Measurements from ENCODE around the gene ALKBH5. TPM values are rescaled to one million over a fixed set of nuclear protein-coding genes. Genes with fewer than 3 reads are reported as not detected.

Gene ALKBH5
- total RNA-seq, 1 experiment from 2014 or later: 101 TPM

DNA sequence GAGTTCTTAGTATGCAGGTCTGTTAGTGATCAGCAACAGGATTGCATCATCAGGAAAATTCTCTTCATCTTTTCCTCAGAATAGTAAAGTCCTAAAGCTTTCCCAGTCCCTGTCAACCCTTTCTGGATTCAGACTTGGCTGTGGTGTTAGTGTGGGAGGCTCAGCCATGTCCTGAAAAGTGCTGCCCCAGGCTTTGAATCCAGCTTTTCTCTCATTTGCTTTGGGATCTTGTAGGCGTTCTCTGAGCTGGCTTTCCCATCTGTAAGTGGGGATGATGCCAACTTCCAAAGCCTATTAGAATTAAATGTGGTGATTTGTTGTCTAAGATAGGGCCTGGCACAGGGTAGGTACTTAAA is 3.0 kb downstream of the ALKBH5 start:
- DNase-seq: no peak
- peaks cover 1% of the 10 kb centered on the region; the same call in 1 of the 2 replicates for H3K36me3 ChIP-seq (replicated peaks; ENCODE audit: control insufficient read depth, insufficient read depth, low read length)
- H3K4me3 ChIP-seq (ENCODE audit: insufficient read depth, low read depth, low read length): no peak overlapping the region
- no peaks in the 10 kb centered on the region for H3K27me3 ChIP-seq (ENCODE audit: control insufficient read depth, insufficient read depth, low read length)

DNA sequence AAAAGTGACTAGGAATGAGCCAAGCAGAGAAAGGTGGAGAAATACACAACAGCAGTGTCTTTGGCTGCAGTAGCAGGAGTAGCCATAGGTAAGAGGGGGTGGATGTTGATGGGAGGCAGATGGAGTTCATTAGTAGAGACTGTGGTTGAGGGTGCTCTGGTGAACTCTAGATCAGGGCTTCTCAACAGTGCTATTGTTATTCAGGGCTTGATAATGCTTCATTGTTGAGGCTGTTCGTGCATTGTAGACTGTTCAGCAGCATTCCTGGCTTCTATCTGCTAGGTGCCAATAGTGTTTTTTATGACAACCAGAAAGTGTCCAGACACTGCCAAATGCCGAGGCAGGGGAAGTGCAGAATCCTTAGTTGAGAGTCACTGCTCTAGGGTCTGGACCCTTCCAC is 3.6 kb downstream of the ALKBH5 start:
- Histone ChIP-seq H3K4me3 (ENCODE audit: insufficient read depth, low read depth, low read length) (no peak overlapping the region), H3K36me3 (replicated peaks; ENCODE audit: control insufficient read depth, insufficient read depth, low read length) (peaks cover 1% of the 10 kb centered on the region; the same call in 1 of the 2 replicates), H3K27me3 (ENCODE audit: control insufficient read depth, insufficient read depth, low read length) (no peaks in the 10 kb centered on the region)
- no peak for DNase-seq

DNA sequence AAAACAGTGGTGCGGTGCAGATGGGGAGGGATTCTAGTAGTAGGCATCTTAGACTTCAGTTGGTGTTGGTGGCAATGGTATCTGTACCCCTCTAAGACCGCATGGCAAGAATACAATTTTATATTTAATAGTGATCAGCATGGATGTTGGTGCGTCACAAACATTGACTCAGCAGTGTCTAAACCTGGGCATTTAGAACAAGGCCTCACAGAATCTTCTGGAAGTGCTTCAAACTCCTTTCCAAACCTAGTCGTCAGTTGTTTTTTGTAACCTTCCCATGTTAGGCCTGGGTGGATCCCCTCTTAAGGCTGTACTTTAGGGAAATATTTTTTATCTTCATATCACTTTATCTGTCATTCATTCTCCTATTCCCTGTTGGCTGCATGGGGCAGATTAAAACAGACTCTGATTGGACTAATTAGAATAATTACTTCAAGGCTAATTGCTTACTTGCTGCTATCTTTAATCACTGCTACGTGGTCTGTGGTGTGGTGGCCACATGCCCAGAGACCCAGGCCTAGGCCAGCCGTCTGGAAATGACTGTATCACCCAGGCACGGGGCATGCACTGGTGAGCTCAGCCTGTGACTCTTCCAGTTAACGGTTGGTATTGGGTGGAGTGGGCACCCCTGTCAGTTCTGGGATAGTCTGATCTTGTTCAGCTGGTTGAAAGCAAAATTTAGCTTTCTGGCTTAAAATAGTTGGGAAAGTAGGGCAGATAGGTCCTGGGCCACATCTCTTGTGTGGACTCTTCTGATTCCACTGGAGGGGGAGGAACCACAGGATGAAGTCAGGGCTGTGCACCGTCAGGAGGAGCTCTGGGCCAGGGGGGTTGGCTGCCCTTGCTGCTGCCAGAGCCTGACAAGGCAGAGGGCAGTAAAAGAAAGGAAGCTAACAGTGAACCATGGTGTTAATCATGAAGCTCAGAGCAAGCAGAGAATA is 4.5 kb downstream of the ALKBH5 start:
- no peak overlapping the region for H3K4me3 ChIP-seq (ENCODE audit: insufficient read depth, low read depth, low read length)
- H3K36me3 ChIP-seq (replicated peaks; ENCODE audit: control insufficient read depth, insufficient read depth, low read length): peaks cover 1% of the 10 kb centered on the region; the same call in 1 of the 2 replicates
- no peak for DNase-seq
- H3K27me3 ChIP-seq (ENCODE audit: control insufficient read depth, insufficient read depth, low read length): no peaks in the 10 kb centered on the region

DNA sequence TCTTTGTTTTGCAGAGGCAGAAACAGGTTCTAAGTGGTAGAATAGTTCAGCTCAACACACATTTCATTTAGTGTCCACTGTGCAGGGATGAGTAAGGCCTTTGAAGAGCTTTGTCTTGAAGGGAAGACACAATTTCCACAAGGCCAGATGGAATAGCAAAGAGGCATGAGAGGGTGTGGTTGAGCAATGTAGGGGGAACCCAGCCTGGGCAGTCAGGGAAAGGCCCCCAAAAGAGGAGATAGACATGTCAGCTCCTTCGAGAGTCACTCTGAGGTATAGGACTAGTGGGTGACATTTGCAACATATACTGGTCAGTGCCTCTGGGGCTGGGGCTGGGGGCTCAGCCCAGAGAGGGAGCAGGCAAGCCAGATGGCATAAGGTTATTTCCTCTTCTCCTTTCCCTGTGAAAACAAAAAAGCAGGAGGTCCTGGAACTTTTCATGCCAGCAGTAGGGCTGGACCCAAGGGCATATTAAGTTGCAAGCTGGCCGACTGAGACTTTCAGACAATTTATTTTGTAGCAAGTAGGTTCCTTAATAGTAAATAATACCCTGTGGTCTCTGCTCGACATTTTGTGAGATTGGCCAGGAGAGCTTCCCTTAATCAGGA is 7.1 kb downstream of the ALKBH5 start:
- H3K36me3 ChIP-seq (replicated peaks; ENCODE audit: control insufficient read depth, insufficient read depth, low read length): peaks cover 11% of the 10 kb centered on the region
- no peak overlapping the region for H3K4me3 ChIP-seq (ENCODE audit: insufficient read depth, low read depth, low read length)
- no peaks in the 10 kb centered on the region for H3K27me3 ChIP-seq (ENCODE audit: control insufficient read depth, insufficient read depth, low read length)
- no peak for DNase-seq

DNA sequence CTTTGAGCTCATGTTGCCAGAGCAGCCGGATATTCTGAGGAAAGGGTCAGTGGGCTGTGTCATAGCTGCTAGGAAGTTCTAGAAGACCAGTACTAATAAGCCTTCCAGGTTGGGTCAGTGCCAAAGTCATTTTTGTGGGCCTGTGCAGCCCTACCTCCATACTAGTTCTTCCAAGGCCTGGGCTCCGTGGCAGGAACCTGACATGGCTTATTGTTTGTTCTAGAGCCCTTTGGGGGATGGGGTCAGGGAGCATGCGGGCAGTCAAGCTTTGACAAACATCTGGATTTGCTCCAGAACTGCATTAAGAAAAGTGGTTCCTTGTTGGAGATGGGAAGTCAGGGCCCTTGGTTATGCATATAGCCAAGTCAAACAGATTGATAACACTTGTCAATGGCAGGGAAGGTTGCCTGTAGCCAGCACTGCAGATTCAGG is 7.6 kb downstream of the ALKBH5 start:
- no peak for DNase-seq
- Histone ChIP-seq H3K4me3 (ENCODE audit: insufficient read depth, low read depth, low read length) (no peak overlapping the region), H3K36me3 (replicated peaks; ENCODE audit: control insufficient read depth, insufficient read depth, low read length) (peaks cover 13% of the 10 kb centered on the region), H3K27me3 (ENCODE audit: control insufficient read depth, insufficient read depth, low read length) (no peaks in the 10 kb centered on the region)

DNA sequence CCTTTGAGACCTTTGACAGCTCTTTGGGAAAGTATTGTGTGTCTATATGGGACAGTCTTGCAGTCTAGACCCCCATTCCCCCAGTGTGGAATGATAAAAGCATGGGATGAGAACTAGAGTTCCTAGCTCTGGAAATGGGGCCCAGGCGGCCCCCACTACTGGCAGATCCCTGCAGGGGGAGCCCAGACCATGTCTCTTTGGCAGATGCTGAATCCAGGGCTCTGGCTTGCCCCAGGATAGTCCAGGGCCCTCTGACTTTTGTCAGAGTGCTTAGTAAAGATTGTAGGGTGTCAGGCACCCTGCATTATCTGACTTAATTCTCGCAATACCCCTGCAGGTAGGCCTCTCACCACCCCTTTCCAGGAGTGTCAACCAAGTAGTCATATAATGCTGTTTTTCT is 8.3 kb downstream of the ALKBH5 start:
- H3K4me3 ChIP-seq (ENCODE audit: insufficient read depth, low read depth, low read length): no peak overlapping the region
- H3K36me3 ChIP-seq (replicated peaks; ENCODE audit: control insufficient read depth, insufficient read depth, low read length): peaks cover 13% of the 10 kb centered on the region
- H3K27me3 ChIP-seq (ENCODE audit: control insufficient read depth, insufficient read depth, low read length): no peaks in the 10 kb centered on the region
- peak; percentile 83 for DNase-seq

DNA sequence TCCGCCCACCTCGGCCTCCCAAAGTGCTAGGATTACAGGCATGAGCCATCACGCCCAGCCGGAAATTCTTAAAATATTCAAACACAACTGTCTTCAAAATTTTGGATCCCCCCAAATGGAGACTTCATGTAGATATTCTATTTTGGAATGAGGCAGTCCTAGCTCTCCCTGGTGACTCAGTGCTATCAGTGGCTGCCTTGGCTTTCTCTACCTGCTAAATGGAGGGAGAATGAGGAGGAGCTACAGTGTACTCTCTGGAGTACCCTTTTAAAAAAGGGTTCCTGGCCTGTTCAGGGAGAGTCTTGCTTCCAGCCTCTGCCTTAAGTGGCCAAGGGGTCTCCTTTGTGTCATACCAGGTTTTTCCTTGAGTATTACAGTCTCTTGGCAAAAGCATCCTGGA is 10.8 kb downstream of the ALKBH5 start:
- H3K36me3 ChIP-seq (replicated peaks; ENCODE audit: control insufficient read depth, insufficient read depth, low read length): peaks cover 28% of the 10 kb centered on the region
- no peak overlapping the region for H3K4me3 ChIP-seq (ENCODE audit: insufficient read depth, low read depth, low read length)
- no peaks in the 10 kb centered on the region for H3K27me3 ChIP-seq (ENCODE audit: control insufficient read depth, insufficient read depth, low read length)
- DNase-seq: no peak

DNA sequence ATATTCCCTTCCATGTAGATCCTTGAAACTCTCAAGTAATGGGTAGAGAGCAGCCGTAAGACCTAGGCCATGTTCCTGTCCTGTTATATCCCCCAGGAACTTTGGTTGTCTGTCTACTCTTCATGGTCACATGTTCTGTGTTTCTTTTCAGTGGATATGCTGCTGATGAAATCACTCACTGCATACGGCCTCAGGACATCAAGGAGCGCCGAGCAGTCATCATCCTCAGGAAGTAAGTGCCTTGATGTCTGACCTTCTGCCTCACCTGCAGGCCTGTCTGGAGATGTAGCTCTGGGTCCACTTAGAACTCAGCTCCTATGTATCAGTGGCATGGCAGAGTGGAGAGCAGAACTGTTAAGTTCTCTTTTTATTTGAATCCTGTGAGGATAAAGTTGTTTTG is 11.2 kb downstream of the ALKBH5 start:
- peaks cover 28% of the 10 kb centered on the region for H3K36me3 ChIP-seq (replicated peaks; ENCODE audit: control insufficient read depth, insufficient read depth, low read length)
- DNase-seq: no peak

DNA sequence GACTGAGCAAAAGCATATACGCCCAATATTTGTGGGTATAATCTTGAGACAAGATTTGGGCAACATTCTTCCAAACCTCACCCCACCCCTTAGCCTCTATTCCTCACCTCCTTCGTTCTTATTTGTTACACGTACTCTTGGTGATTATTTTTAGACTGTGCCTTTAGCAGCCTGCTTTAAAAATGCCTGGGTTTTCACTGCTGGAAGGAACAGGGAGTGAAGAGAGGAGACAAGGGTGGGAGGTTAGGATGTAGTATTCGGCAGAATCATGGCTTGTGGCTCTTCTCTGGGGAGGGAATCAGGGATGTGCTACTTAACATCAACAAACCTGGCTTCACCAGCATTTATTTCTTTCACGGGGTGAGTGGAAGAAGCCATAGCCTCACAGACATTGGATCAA is 11.6 kb downstream of the ALKBH5 start:
- H3K4me3 ChIP-seq (ENCODE audit: insufficient read depth, low read depth, low read length): no peak overlapping the region
- H3K36me3 ChIP-seq (replicated peaks; ENCODE audit: control insufficient read depth, insufficient read depth, low read length): peaks cover 28% of the 10 kb centered on the region
- no peak for DNase-seq
- no peaks in the 10 kb centered on the region for H3K27me3 ChIP-seq (ENCODE audit: control insufficient read depth, insufficient read depth, low read length)

More for the DNA sequence above, 11.2 kb downstream of the ALKBH5 start:
- H3K27me3 ChIP-seq (ENCODE audit: control insufficient read depth, insufficient read depth, low read length): no peaks in the 10 kb centered on the region
- no peak overlapping the region for H3K4me3 ChIP-seq (ENCODE audit: insufficient read depth, low read depth, low read length)

DNA sequence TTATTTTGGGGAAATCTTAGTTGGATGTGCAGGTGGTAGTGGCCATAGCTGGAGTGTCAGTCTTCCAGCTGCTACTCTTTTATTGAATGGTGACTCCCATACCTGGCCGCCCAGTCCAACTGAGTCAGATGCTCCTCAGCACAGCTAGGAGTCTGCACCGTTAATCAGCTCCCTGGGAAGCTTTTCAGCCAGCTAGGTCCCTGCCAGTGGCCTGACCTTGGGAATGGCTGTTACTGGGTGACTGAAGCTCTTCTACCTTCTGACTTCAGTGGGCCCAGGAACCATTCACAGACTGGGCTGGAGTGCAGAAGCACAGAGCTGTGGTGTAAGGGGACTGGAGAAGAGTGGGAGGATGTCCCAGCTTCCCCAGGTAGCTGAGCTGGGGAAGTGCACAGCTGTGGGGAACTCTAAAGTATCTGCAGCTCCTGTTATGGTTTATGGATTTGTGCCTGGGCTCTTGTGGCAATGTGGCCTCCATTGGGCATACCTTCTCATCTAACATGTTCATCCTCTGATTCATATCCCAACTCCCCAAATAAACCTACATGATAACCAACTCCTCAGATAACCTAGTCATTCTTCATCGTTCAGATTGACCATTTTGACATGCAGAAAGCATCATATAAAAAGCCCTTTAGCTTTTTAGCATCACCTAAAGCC is 14.0 kb downstream of the ALKBH5 start:
- H3K27me3 ChIP-seq (ENCODE audit: control insufficient read depth, insufficient read depth, low read length): no peaks in the 10 kb centered on the region
- H3K36me3 ChIP-seq (replicated peaks; ENCODE audit: control insufficient read depth, insufficient read depth, low read length): peaks cover 31% of the 10 kb centered on the region
- no peak overlapping the region for H3K4me3 ChIP-seq (ENCODE audit: insufficient read depth, low read depth, low read length)
- no peak for DNase-seq

DNA sequence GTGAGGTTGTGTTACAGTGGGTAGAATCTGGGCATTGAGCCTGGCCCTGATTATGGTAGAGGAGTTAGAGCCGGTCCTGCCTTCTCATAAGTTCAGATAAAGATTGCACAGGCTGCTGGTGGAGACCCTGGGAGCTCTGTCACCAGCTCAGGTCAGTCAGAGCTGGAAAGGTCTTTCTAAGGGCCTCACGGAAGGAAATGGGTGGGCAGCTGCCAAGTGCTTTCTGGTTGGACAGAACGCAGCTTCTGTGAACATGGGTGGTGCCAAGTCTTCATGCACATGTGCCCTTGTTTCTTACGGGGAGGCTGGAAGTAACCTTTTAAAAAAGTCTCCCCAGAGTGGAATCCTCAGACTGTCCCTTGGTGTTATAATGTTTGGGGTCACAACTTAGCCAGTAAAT is 14.9 kb downstream of the ALKBH5 start:
- Histone ChIP-seq H3K36me3 (replicated peaks; ENCODE audit: control insufficient read depth, insufficient read depth, low read length) (peaks cover 33% of the 10 kb centered on the region), H3K4me3 (ENCODE audit: insufficient read depth, low read depth, low read length) (no peak overlapping the region), H3K27me3 (ENCODE audit: control insufficient read depth, insufficient read depth, low read length) (no peaks in the 10 kb centered on the region)
- DNase-seq: no peak

DNA sequence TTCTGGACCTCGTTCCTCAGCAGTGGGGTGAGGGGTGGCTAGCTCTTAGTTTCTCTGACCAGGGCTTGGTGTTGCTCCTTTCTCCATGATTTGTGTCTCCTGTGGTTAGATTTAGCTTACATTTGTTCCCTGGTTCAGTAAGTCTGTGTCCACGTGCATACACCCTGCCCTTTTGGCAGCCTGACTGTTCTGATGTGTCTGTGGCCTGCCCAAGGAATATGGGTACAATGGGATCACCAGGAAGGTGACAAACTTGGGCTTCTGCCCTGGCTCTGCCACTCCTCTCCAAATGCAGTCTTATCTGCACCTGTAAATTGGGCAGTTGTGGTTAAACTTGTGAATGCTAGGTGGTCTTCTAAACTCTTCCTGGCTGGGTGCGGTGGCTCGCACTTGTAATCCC is 17.5 kb downstream of the ALKBH5 start:
- Histone ChIP-seq H3K27me3 (ENCODE audit: control insufficient read depth, insufficient read depth, low read length) (no peaks in the 10 kb centered on the region), H3K4me3 (ENCODE audit: insufficient read depth, low read depth, low read length) (no peak overlapping the region), H3K36me3 (replicated peaks; ENCODE audit: control insufficient read depth, insufficient read depth, low read length) (peaks cover 24% of the 10 kb centered on the region)
- no peak for DNase-seq

DNA sequence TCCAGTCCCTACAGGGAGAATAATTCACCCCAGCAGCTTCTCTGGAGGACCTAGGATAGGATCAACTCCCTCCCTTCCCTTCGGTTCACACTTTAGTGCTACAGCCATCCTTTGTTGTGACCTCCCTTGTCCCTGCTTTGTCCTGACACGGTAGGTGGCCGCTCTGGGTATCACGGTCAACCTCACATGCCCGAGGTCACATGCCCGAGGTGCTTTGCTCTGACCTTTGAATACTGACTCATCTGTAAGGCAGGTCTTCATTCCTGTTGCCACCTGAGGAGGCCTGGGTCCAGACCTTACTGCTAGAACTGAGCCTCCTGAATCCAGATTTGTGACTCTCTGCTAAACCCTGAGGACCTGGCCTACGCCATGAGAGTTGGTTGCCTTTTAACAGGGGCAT is 19.7 kb downstream of the ALKBH5 start:
- Histone ChIP-seq H3K36me3 (replicated peaks; ENCODE audit: control insufficient read depth, insufficient read depth, low read length) (peaks cover 19% of the 10 kb centered on the region), H3K27me3 (ENCODE audit: control insufficient read depth, insufficient read depth, low read length) (no peaks in the 10 kb centered on the region), H3K4me3 (ENCODE audit: insufficient read depth, low read depth, low read length) (no peak overlapping the region)
- peak; percentile 72 for DNase-seq

DNA sequence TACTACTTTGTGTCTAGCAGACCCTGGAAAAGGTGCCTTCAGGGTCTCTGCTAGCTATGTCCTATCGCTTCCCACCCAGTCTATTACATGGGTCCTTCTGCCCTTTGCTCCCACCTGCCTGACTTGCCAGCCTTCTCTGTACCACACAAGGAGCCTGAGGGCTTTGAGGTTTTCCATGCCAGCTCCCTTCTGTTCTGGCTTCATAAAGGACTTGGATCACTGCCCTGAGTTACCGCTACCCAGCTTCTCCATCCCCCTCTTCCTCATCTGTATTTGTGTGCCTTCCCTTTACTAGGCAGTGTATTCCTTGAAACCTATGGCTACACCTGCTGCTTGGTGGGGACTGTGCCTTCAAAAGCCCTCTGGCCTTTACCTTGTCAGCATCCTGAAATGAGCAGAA is 22.2 kb downstream of the ALKBH5 start:
- Histone ChIP-seq H3K36me3 (replicated peaks; ENCODE audit: control insufficient read depth, insufficient read depth, low read length) (peaks cover 22% of the 10 kb centered on the region), H3K4me3 (ENCODE audit: insufficient read depth, low read depth, low read length) (no peak overlapping the region), H3K27me3 (ENCODE audit: control insufficient read depth, insufficient read depth, low read length) (no peaks in the 10 kb centered on the region)
- DNase-seq: no peak

DNA sequence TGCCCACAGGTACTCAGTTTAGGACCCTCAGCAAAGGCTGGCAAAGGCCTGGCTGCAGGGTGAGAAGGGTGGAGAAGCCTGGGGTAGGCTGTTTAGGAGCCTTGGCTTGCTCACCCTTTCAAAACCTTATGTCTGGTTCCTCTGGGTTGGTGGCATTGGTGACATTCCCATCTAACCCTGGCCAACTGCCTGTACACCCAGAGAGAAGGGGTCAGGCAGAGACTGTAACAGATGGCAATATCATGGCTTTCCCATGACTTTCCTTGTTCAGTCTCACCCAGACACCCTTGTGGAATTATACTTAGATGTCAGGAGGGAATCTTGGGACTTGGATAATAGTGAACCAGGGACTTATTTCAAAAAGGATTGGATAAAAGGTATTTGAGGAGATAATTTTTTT is 23.3 kb downstream of the ALKBH5 start:
- DNase-seq: no peak
- no peaks in the 10 kb centered on the region for H3K27me3 ChIP-seq (ENCODE audit: control insufficient read depth, insufficient read depth, low read length)
- H3K36me3 ChIP-seq (replicated peaks; ENCODE audit: control insufficient read depth, insufficient read depth, low read length): peaks cover 21% of the 10 kb centered on the region
- no peak overlapping the region for H3K4me3 ChIP-seq (ENCODE audit: insufficient read depth, low read depth, low read length)

All from H7 (cell line).